ENCODE results near the gene SMYD5. TPM values are rescaled to one million over a fixed set of nuclear protein-coding genes. Genes with fewer than 3 reads are reported as not detected.
A peak's percentile ranks its signal among the peaks of the same experiment; 100 is the strongest.
"Not testable (repeated sequence)": the region's sequence is repeated elsewhere in the genome, so short reads cannot be mapped to it uniquely, and the experiment has no call there.

Gene SMYD5
- total RNA-seq, 4 donors from 2014 or later, result 10.6 to 21.0 (median 15.5) TPM

DNA sequence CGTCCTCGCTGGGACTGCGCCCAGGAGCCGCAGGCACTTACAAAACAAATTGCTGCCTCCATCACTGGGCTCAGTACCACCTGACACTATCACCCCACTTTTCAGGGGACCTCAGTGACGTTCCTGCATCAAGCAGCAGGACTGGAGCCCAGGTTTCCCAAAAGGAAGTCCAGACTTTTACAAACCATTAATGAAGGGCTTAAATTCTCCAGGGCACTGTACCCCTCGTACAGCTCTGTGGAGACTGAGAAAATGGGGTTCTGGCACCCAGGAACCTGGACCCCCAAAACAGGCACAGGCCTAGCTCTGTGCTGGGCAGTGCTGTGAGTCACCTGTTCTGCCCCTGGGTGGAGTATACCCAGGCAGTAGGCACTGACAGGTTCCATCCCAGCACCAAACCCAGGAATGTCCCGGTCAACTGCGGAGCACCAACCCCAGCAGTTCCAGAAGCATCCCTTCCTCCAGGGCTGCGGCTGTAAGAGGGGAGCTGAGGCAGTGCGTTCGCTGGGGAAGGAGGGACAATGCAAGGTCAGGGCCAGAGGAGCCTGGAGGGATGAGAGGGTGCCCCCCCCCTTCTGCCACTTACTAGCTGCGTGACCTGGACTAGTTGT, 36.3 kb upstream of the SMYD5 start:
- peaks cover 0 to 32% (median 15%) of the 10 kb centered on the region in 3 donors for H3K4me1 ChIP-seq
- peak overlapping the region in 1 of 2 donors; percentile 63 for H3K4me3 ChIP-seq
- H3K36me3 ChIP-seq, result no peaks in the 10 kb centered on the region
- ATAC-seq, result peak; percentile 1
- no peak for TF ChIP-seq POLR2AphosphoS5 (IDR thresholded peaks at IDR 0.05)
- no peak for TF ChIP-seq POLR2A (IDR thresholded peaks at IDR 0.05)
- no peak for TF ChIP-seq EP300 (IDR thresholded peaks at IDR 0.05)
- TF ChIP-seq, protein P1, sequence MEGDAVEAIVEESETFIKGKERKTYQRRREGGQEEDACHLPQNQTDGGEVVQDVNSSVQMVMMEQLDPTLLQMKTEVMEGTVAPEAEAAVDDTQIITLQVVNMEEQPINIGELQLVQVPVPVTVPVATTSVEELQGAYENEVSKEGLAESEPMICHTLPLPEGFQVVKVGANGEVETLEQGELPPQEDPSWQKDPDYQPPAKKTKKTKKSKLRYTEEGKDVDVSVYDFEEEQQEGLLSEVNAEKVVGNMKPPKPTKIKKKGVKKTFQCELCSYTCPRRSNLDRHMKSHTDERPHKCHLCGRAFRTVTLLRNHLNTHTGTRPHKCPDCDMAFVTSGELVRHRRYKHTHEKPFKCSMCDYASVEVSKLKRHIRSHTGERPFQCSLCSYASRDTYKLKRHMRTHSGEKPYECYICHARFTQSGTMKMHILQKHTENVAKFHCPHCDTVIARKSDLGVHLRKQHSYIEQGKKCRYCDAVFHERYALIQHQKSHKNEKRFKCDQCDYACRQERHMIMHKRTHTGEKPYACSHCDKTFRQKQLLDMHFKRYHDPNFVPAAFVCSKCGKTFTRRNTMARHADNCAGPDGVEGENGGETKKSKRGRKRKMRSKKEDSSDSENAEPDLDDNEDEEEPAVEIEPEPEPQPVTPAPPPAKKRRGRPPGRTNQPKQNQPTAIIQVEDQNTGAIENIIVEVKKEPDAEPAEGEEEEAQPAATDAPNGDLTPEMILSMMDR (IDR thresholded peaks at IDR 0.05), result no peak
- WGBS, 2 donors (ENCODE audit: low coverage in 1 of 2), result 20 to 40% methylated on average over 1 of the region's 12 CpGs
- peaks cover 70% of the 10 kb centered on the region for H3K27me3 ChIP-seq
- peak overlapping the region in 1 of 4 donors; percentile 81 for H3K27ac ChIP-seq
- no peaks in the 10 kb centered on the region for H3K9me3 ChIP-seq

- Histone ChIP-seq H3K4me3 (no peak overlapping the region), H3K9me3 (peaks cover 0 to 10% (median 0%) of the 10 kb centered on the region in 3 donors), H3K27ac (no peak overlapping the region), H3K4me1 (no peaks in the 10 kb centered on the region), H3K36me3 (no peaks in the 10 kb centered on the region), H3K27me3 (peaks cover 24% of the 10 kb centered on the region)
- no peak for ATAC-seq
- TF ChIP-seq POLR2AphosphoS5 (IDR thresholded peaks at IDR 0.05) (no peak), POLR2A (IDR thresholded peaks at IDR 0.05) (no peak), EP300 (IDR thresholded peaks at IDR 0.05) (no peak)
- WGBS, 2 donors (ENCODE audit: low coverage in 1 of 2), result 71 to 93% methylated on average over 1 to 2 of the region's 2 CpGs
These were observed 28.1 kb upstream of the SMYD5 start for GRCh38 chr2:73185965-73186364.

DNA sequence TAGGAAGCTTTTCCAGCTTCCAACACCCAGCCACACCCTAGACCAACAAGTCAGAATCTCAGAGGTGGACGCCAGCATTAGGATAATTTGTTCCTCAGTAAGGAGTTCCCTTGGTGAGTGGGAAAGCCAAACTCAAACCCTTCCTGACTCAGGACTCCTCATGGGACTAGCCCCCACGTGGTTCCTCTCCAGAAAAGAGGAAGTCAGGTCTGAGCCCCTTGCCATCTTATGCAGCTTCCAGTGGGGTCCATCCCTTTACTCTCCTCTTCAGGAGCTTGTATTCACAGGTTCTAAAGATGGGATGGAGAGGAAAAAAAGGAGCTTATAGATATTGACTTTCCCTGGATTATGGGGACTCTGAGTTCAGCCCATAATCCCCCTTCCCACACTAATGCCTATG, 26.5 kb upstream of the SMYD5 start:
- 67% methylated on average over 1 of the region's 2 CpGs; no CpG with 5 or more reads in 1 of the 2 donors for WGBS, 2 donors (ENCODE audit: low coverage in 1 of 2)
- H3K27ac ChIP-seq, result no peak overlapping the region
- TF ChIP-seq EP300 (IDR thresholded peaks at IDR 0.05), result no peak
- ATAC-seq, result no peak
- H3K4me1 ChIP-seq, result no peaks in the 10 kb centered on the region
- peaks cover 0 to 10% (median 0%) of the 10 kb centered on the region in 3 donors for H3K9me3 ChIP-seq
- H3K4me3 ChIP-seq, result no peak overlapping the region
- H3K27me3 ChIP-seq, result peaks cover 24% of the 10 kb centered on the region
- H3K36me3 ChIP-seq, result no peaks in the 10 kb centered on the region

DNA sequence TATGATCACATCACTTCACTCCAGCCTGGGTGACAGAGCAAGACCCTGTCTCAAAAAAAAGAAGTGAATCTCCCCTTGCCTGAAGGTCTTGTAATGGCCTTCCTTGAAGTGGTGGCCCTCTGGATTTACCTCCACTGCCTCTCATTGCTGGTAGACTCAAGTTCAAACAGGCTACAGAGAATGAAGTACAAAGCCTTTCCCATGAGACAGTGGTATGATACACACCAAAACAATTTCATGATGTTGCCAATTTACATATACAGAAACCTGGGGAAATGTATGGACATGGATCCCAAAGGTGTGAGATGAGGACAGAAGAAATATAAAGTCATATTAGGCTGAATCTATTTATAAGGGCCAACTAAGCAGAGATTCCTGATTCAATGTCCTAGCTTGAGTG, 16.5 kb upstream of the SMYD5 start:
- TF ChIP-seq, protein P1 (IDR thresholded peaks at IDR 0.05), result no peak
- TF ChIP-seq POLR2A (IDR thresholded peaks at IDR 0.05) (no peak), EP300 (IDR thresholded peaks at IDR 0.05) (no peak), POLR2AphosphoS5 (IDR thresholded peaks at IDR 0.05) (no peak)
- peaks cover 68% of the 10 kb centered on the region for H3K27me3 ChIP-seq

GRCh38 chr2:73200281-73200680, 13.8 kb upstream of the SMYD5 start:
- H3K36me3 ChIP-seq, ATAC-seq, H3K9me3 ChIP-seq, H3K27ac ChIP-seq, H3K4me3 ChIP-seq: not testable (repeated sequence)
- peaks cover 0 to 18% (median 12%) of the 10 kb centered on the region in 3 donors for H3K4me1 ChIP-seq
- WGBS, 2 donors (ENCODE audit: low coverage in 1 of 2), result 81% methylated on average over 4 of the region's 10 CpGs; no CpG with 5 or more reads in 1 of the 2 donors
- H3K27me3 ChIP-seq, result peaks cover 92% of the 10 kb centered on the region

More for the DNA sequence above, 16.5 kb upstream of the SMYD5 start:
- Histone ChIP-seq H3K36me3 (no peaks in the 10 kb centered on the region), H3K9me3 (no peaks in the 10 kb centered on the region), H3K27ac (no peak overlapping the region), H3K4me3 (no peak overlapping the region), H3K4me1 (peaks cover 0 to 9% (median 7%) of the 10 kb centered on the region in 3 donors)
- no peak for ATAC-seq

- Histone ChIP-seq H3K27me3 (peaks cover 96% of the 10 kb centered on the region), H3K4me1 (peaks cover 0 to 18% (median 12%) of the 10 kb centered on the region in 3 donors), H3K4me3 (peak within 1 kb of the TSS in 1 of 2 donors; percentile 40), H3K27ac (no peak within 1 kb of the TSS), H3K36me3 (no peaks in the 10 kb centered on the region), H3K9me3 (no peaks in the 10 kb centered on the region)
- ATAC-seq, result peak; percentile 31
- 5 to 6% methylated on average over 10 to 29 of the region's 87 CpGs for WGBS, 2 donors (ENCODE audit: low coverage in 1 of 2)
- TF ChIP-seq EP300 (IDR thresholded peaks at IDR 0.05), result no peak
- TF ChIP-seq, protein P1 (IDR thresholded peaks at IDR 0.05), result no peak
These were observed 11.6 kb upstream of the SMYD5 start, which contains the start of gene NOTO for GRCh38 chr2:73202156-73203054. NOTO (plus strand) TSS chr2:73202574; CDS start chr2:73202667, 93 bp downstream.
